Loucy (cell line): Measurements from ENCODE around the gene TOR1AIP2.

Experiments
- H2AFZ ChIP-seq: fragments of 200-600 bp; sonication (generic); 2 replicates; pipeline ENCODE4 v1.6.0; 2016; ENCODE audit warnings: antibody characterized with exemption, mild to moderate bottlenecking, low read length, moderate library complexity
- H3F3A ChIP-seq: fragments of 200-600 bp; 2 replicates; pipeline ENCODE4 v1.6.0; 2016; ENCODE audit warnings: antibody characterized with exemption, low read depth, mild to moderate bottlenecking
- H3K27me3 ChIP-seq: fragments of 200-600 bp; sonication (generic); 2 replicates; pipeline ENCODE4 v1.6.1; 2014; ENCODE audit warnings: low read length, mild to moderate bottlenecking; ENCODE audit not compliant: insufficient read depth, poor library complexity, severe bottlenecking
- H3K36me3 ChIP-seq: fragments of 200-600 bp; sonication (generic); 2 replicates; pipeline ENCODE4 v1.6.1; 2016; ENCODE audit warnings: low read length; ENCODE audit not compliant: insufficient read depth
- H3K4me1 ChIP-seq: fragments of 200-600 bp; sonication (generic); 2 replicates; pipeline ENCODE4 v1.5.1; 2014; ENCODE audit warnings: low read length, mild to moderate bottlenecking; ENCODE audit not compliant: insufficient read depth, poor library complexity, severe bottlenecking
- H3K4me2 ChIP-seq: fragments of 200-600 bp; sonication (generic); 2 replicates; pipeline ENCODE4 v1.6.0; 2014; ENCODE audit warnings: antibody characterized with exemption, low read length, low read depth, mild to moderate bottlenecking; ENCODE audit not compliant: poor library complexity, severe bottlenecking
- H3K4me3 ChIP-seq: fragments of 200-600 bp; sonication (generic); 2 replicates; pipeline ENCODE4 v1.5.1; 2014; ENCODE audit warnings: low read length, mild to moderate bottlenecking, mixed read lengths; ENCODE audit not compliant: poor library complexity, severe bottlenecking
- H3K79me2 ChIP-seq: fragments of 200-600 bp; sonication (generic); 2 replicates; pipeline ENCODE4 v1.6.1; 2014; ENCODE audit warnings: low read length; ENCODE audit not compliant: insufficient read depth
- H3K9ac ChIP-seq: fragments of 200-600 bp; sonication (generic); 2 replicates; pipeline ENCODE4 v1.6.0; 2014; ENCODE audit warnings: mild to moderate bottlenecking, low read depth, low read length, moderate library complexity; ENCODE audit not compliant: poor library complexity, severe bottlenecking
- H3K9me2 ChIP-seq: fragments of 200-600 bp; sonication (generic); replicated peaks from 2 replicates; pipeline ENCODE4 v1.6.1; 2016; ENCODE audit warnings: low read depth, low read length, mixed read lengths
- H3K9me3 ChIP-seq: fragments of 200-600 bp; sonication (generic); 2 replicates; pipeline ENCODE4 v1.6.1; 2014; ENCODE audit warnings: mild to moderate bottlenecking, antibody characterized with exemption, low read length, low read depth; ENCODE audit not compliant: insufficient read depth
- H4K20me1 ChIP-seq: fragments of 200-600 bp; sonication (generic); 2 replicates; pipeline ENCODE4 v1.6.0; 2014; ENCODE audit warnings: antibody characterized with exemption, low read length, mild to moderate bottlenecking; ENCODE audit not compliant: insufficient read depth, poor library complexity, severe bottlenecking
- CTCF ChIP-seq: fragments of 200-600 bp; sonication (generic); conservative IDR thresholded peaks from 2 replicates; pipeline ENCODE4 v1.5.1; 2014; ENCODE audit warnings: mild to moderate bottlenecking, antibody characterized with exemption, low read length
- EZH2phosphoT487 ChIP-seq: fragments of 200-600 bp; IDR thresholded peaks from 2 replicates; pipeline ENCODE4 v1.6.1; 2018; ENCODE audit warnings: antibody characterized with exemption, mild to moderate bottlenecking, moderate library complexity, borderline replicate concordance

Gene TOR1AIP2

GRCh38 chr1:179826626-179827280, 50.9 kb downstream of the TOR1AIP2 start:
- H3K9ac ChIP-seq = no peak overlapping the region
- no peak overlapping the region for H3K4me2 ChIP-seq
- no peaks in the 10 kb centered on the region for H3K9me2 ChIP-seq
- H3K4me3 ChIP-seq = no peak overlapping the region
- TF ChIP-seq EZH2phosphoT487 (no peak), CTCF (no peak)
- H3K4me1 ChIP-seq = peaks cover 13% of the 10 kb centered on the region
- no peaks in the 10 kb centered on the region for H3K27me3 ChIP-seq
- H2AFZ ChIP-seq = no peak overlapping the region
- no peaks in the 10 kb centered on the region for H3K79me2 ChIP-seq
- no peaks in the 10 kb centered on the region for H3K36me3 ChIP-seq
- no peaks in the 10 kb centered on the region for H3F3A ChIP-seq
- no peaks in the 10 kb centered on the region for H4K20me1 ChIP-seq
- H3K9me3 ChIP-seq = no peaks in the 10 kb centered on the region

GRCh38 chr1:179825798-179826460, 51.7 kb downstream of the TOR1AIP2 start:
- Histone ChIP-seq H3K4me1 (peaks cover 4% of the 10 kb centered on the region), H3F3A (no peaks in the 10 kb centered on the region), H3K9me2 (no peaks in the 10 kb centered on the region), H3K4me2 (no peak overlapping the region), H3K27me3 (no peaks in the 10 kb centered on the region), H3K36me3 (no peaks in the 10 kb centered on the region), H3K9ac (no peak overlapping the region), H3K4me3 (no peak overlapping the region), H4K20me1 (no peaks in the 10 kb centered on the region), H3K9me3 (no peaks in the 10 kb centered on the region), H2AFZ (no peak overlapping the region), H3K79me2 (no peaks in the 10 kb centered on the region)
- TF ChIP-seq CTCF (no peak), EZH2phosphoT487 (no peak)

GRCh38 chr1:179825206-179825605, 52.4 kb downstream of the TOR1AIP2 start:
- Histone ChIP-seq H3K9me2 (no peaks in the 10 kb centered on the region), H3K4me3 (no peak overlapping the region), H3K4me2 (no peak overlapping the region), H3F3A (no peaks in the 10 kb centered on the region), H3K79me2 (no peaks in the 10 kb centered on the region), H4K20me1 (no peaks in the 10 kb centered on the region), H2AFZ (no peak overlapping the region), H3K36me3 (no peaks in the 10 kb centered on the region), H3K9me3 (no peaks in the 10 kb centered on the region), H3K9ac (no peak overlapping the region), H3K4me1 (peaks cover 4% of the 10 kb centered on the region), H3K27me3 (no peaks in the 10 kb centered on the region)
- TF ChIP-seq CTCF = no peak
- no peak for TF ChIP-seq EZH2phosphoT487
